OCI-LY3 (cell line): Measurements from ENCODE around the gene ASXL1.
"Not testable (repeated sequence)": the region's sequence is repeated elsewhere in the genome, so short reads cannot be mapped to it uniquely, and the experiment has no call there.

Experiments
- H2AFZ ChIP-seq: fragments of 200-600, 300-600 bp; shearing (Covaris generic); 2 replicates; pipeline ENCODE4 v1.6.0; 2014; ENCODE audit warnings: antibody characterized with exemption, low read depth, low read length
- H3K27ac ChIP-seq: fragments of 200-600, 300-600 bp; sonication (generic); 2 replicates; pipeline ENCODE4 v1.5.1; 2014; ENCODE audit warnings: mild to moderate bottlenecking, low read length, moderate library complexity, mixed read lengths
- H3K27me3 ChIP-seq: fragments of 200-600, 300-600 bp; sonication (generic); 2 replicates; pipeline ENCODE4 v1.6.1; 2014; ENCODE audit warnings: low read depth, low read length, mixed read lengths
- H3K36me3 ChIP-seq: fragments of 200-600, 300-600 bp; sonication (generic); replicated peaks from 2 replicates; pipeline ENCODE3; 2014; ENCODE audit warnings: low read depth, low read length, mixed read lengths
- H3K4me1 ChIP-seq: fragments of 300-600, 200-600 bp; sonication (generic); 2 replicates; pipeline ENCODE4 v1.6.1; 2014; ENCODE audit warnings: low read length, mixed read lengths
- H3K4me2 ChIP-seq: fragments of 200-600, 300-600 bp; sonication (generic); 2 replicates; pipeline ENCODE4 v1.6.1; 2014; ENCODE audit warnings: low read length, mixed read lengths
- H3K4me3 ChIP-seq: fragments of 300-600, 200-600 bp; sonication (generic); 2 replicates; pipeline ENCODE4 v1.5.1; 2014; ENCODE audit warnings: antibody characterized with exemption, mild to moderate bottlenecking, low read length, moderate library complexity
- H3K79me2 ChIP-seq: fragments of 300-600, 200-600 bp; shearing (Covaris generic); 2 replicates; pipeline ENCODE4 v1.6.1; 2014; ENCODE audit warnings: mild to moderate bottlenecking, low read length, mixed read lengths
- H3K9ac ChIP-seq: fragments of 300-600, 200-600 bp; shearing (Covaris generic); 2 replicates; pipeline ENCODE4 v1.6.0; 2014; ENCODE audit warnings: mild to moderate bottlenecking, low read length, moderate library complexity
- H3K9me3 ChIP-seq: fragments of 200-600, 300-600 bp; shearing (Covaris generic); 2 replicates; pipeline ENCODE4 v1.6.1; 2014; ENCODE audit warnings: low read length, mixed read lengths; ENCODE audit not compliant: insufficient read depth
- H4K20me1 ChIP-seq: fragments of 200-600, 300-600 bp; sonication (generic); 2 replicates; pipeline ENCODE4 v1.6.1; 2016; ENCODE audit warnings: low read length, mixed read lengths; ENCODE audit not compliant: insufficient read depth
- CTCF ChIP-seq: fragments of 200-600, 300-600 bp; sonication (generic); IDR thresholded peaks from 2 replicates; pipeline ENCODE4 v1.5.1; 2014; ENCODE audit warnings: antibody characterized with exemption, low read length, low read depth
- EZH2phosphoT487 ChIP-seq: fragments of 200-600 bp; shearing (Covaris generic); IDR thresholded peaks from 2 replicates; pipeline ENCODE4 v1.6.1; 2018; ENCODE audit warnings: antibody characterized with exemption, mixed run types, low read depth

Gene ASXL1

GRCh38 chr20:32339116-32339515 is 19.0 kb upstream of the ASXL1 start:
- Histone ChIP-seq H3K79me2 (no peaks in the 10 kb centered on the region), H3K9me3 (no peaks in the 10 kb centered on the region), H3K4me1 (peaks cover 21% of the 10 kb centered on the region), H3K4me3 (no peak overlapping the region), H2AFZ (no peak overlapping the region), H3K36me3 (peaks cover 13% of the 10 kb centered on the region), H3K27ac (no peak overlapping the region), H3K27me3 (no peaks in the 10 kb centered on the region), H3K9ac (no peak overlapping the region), H3K4me2 (no peak overlapping the region), H4K20me1 (no peaks in the 10 kb centered on the region)
- no peak for TF ChIP-seq EZH2phosphoT487
- TF ChIP-seq CTCF, result no peak

GRCh38 chr20:32341053-32341452 is 17.1 kb upstream of the ASXL1 start:
- H2AFZ ChIP-seq, H3K79me2 ChIP-seq: not testable (repeated sequence)

GRCh38 chr20:32343439-32343838 is 14.7 kb upstream of the ASXL1 start:
- Histone ChIP-seq H3K79me2 (no peaks in the 10 kb centered on the region), H3K36me3 (peaks cover 3% of the 10 kb centered on the region), H3K4me3 (no peak overlapping the region), H3K9ac (no peak overlapping the region), H3K27ac (no peak overlapping the region), H2AFZ (no peak overlapping the region), H3K4me1 (0 out of 2 replicates have a peak, but pooled peaks cover 5% of the 10 kb centered on the region), H4K20me1 (no peaks in the 10 kb centered on the region), H3K9me3 (no peaks in the 10 kb centered on the region), H3K27me3 (no peaks in the 10 kb centered on the region), H3K4me2 (no peak overlapping the region)
- no peak for TF ChIP-seq EZH2phosphoT487
- TF ChIP-seq CTCF, result no peak

More at GRCh38 chr20:32341053-32341452, 17.1 kb upstream of the ASXL1 start:
- not testable (repeated sequence) for H3K4me2 ChIP-seq, H3K9ac ChIP-seq, H3K4me3 ChIP-seq, H3K27ac ChIP-seq, H3K27me3 ChIP-seq, H3K36me3 ChIP-seq, H4K20me1 ChIP-seq, H3K9me3 ChIP-seq
- H3K4me1 ChIP-seq, result peaks cover 21% of the 10 kb centered on the region

- no peaks in the 10 kb centered on the region for H4K20me1 ChIP-seq
- H3K9me3 ChIP-seq, result no peaks in the 10 kb centered on the region
- peaks cover 3% of the 10 kb centered on the region for H3K36me3 ChIP-seq
- H3K4me2 ChIP-seq, result no peak overlapping the region
- no peak overlapping the region for H3K9ac ChIP-seq
- H3K27ac ChIP-seq, result no peak overlapping the region
- H3K79me2 ChIP-seq, result no peaks in the 10 kb centered on the region
- H3K27me3 ChIP-seq, result no peaks in the 10 kb centered on the region
- no peak overlapping the region for H3K4me3 ChIP-seq
- H3K4me1 ChIP-seq, result peaks cover 11% of the 10 kb centered on the region; the same call in 1 of the 2 replicates
- H2AFZ ChIP-seq, result no peak overlapping the region
- TF ChIP-seq CTCF (no peak), EZH2phosphoT487 (no peak)
Measured at GRCh38 chr20:32344835-32345506, 13.2 kb upstream of the ASXL1 start.
